Endothelial cell of umbilical vein (primary cell): ENCODE data around the gene SDCCAG8.

Experiments
- CTCF ChIP-seq, 2 donors: IDR thresholded peaks; 1 replicate in 1 of 2; 2 replicates in 1 of 2; pipeline ENCODE4 v1.5.1; 2011; ENCODE audit warnings: low read length in 2 of 2, mild to moderate bottlenecking in 2 of 2, moderate library complexity in 2 of 2, control low read depth in 1 of 2, inconsistent platforms in 1 of 2, low read depth in 1 of 2; ENCODE audit not compliant: insufficient read depth in 1 of 2; ENCODE audit errors: extremely low read depth in 1 of 2
- EZH2 ChIP-seq: IDR thresholded peaks from 2 replicates; pipeline ENCODE4 v1.6.1; 2012; ENCODE audit warnings: borderline replicate concordance, low read depth, mild to moderate bottlenecking, moderate library complexity, low read length, inconsistent platforms; ENCODE audit not compliant: severe bottlenecking
- JUN ChIP-seq: IDR thresholded peaks from 2 replicates; pipeline ENCODE4 v1.6.1; 2011; ENCODE audit warnings: borderline replicate concordance, low read depth; ENCODE audit not compliant: insufficient read length, insufficient read depth
- POLR2A ChIP-seq: IDR thresholded peaks from 2 replicates; pipeline ENCODE4 v1.6.1; 2012; ENCODE audit warnings: low read depth, mild to moderate bottlenecking, control low read depth, low read length

GRCh38 chr1:243270097-243270864, 14.4 kb downstream of the SDCCAG8 start:
- TF ChIP-seq CTCF (IDR thresholded peaks at IDR 0.05; ENCODE audit: extremely low read depth in 1 of 2, insufficient read depth in 1 of 2, low read depth in 1 of 2, low read length in 2 of 2) (no peak), JUN (no peak), POLR2A (no peak), EZH2 (no peak)
